Bronchial epithelial cell (primary cell): ENCODE data around the gene DLG4. TPM values are rescaled to one million over a fixed set of nuclear protein-coding genes. Genes with fewer than 3 reads are reported as not detected.

Experiments used
- DNase-seq: peaks from one replicate; pipeline ENCODE4 v3.0.0-alpha.2; 2010; ENCODE audit warnings: low read depth
- FAIRE-seq: peaks from 2 replicates; lab custom pipeline; 2011; peaks lifted over from hg19 to GRCh38; lab: Jason Lieb, UNC
- H3K27me3 ChIP-seq: 2 replicates; pipeline ENCODE4 v1.5.1; 2011; ENCODE audit warnings: low read length; ENCODE audit not compliant: control insufficient read depth, insufficient read depth
- H3K36me3 ChIP-seq: 2 replicates; pipeline ENCODE4 v1.5.1; 2011; ENCODE audit warnings: low read length; ENCODE audit not compliant: control insufficient read depth, insufficient read depth
- H3K4me3 ChIP-seq: 2 replicates; pipeline ENCODE4 v1.5.1; 2011; ENCODE audit warnings: mild to moderate bottlenecking, low read depth, low read length, control low read depth
- total RNA-seq: library from RNA; depleted of rRNA; stranded (reverse); fragments of >200 nt; gene quantifications from 2 replicates; pipeline ENCODE4 v1.2.1, GENCODE V29; 2014
- TF ChIP-seq, protein P1 (sequence below): IDR thresholded peaks from 2 replicates; pipeline ENCODE4 v1.5.1; 2011; ENCODE audit warnings: mild to moderate bottlenecking, moderate library complexity, low read length, control low read depth, inconsistent platforms; ENCODE audit not compliant: insufficient read depth, severe bottlenecking

The DLG4 gene
- total RNA-seq, 1 donor from 2014 or later, result 1.8 TPM

DNA sequence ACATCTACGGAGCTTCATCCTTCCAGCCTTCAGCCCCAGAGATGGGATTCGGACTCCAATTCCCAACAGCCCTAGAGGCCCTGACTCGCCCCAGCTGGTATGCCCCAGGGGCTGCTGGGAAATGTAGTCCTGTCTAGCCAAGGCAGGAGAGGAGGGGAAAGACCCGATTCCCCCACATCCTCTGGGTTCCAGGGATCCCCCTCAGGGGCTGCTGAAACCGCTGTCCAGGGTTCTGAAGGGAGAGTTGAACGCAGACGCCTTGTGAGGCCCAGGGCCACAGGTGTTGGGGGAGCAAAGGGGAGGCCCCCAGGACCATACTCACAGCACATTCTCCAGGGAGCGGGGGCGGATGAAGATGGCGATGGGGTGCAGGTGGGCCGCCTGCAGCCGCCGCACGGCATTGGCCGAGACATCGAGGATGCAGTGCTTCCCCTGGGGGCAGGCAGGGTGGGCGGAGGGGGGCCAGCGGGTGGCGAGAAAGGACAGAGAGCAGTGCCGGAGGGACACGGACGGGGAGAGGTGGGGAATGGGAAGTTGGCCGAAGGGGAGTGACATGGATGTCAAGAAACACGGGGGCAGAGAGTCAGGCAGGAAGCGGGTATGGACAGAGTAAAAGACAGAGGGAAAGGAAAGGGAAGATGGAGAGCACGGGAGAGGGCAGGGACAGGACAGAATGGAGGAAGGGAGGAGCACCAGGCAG, 27.9 kb downstream of the DLG4 start:
- FAIRE-seq, result no peak
- no peaks in the 10 kb centered on the region for H3K27me3 ChIP-seq
- DNase-seq, result peak; percentile 26
- no peak overlapping the region for H3K4me3 ChIP-seq
- no peaks in the 10 kb centered on the region for H3K36me3 ChIP-seq
- TF ChIP-seq, protein P1, sequence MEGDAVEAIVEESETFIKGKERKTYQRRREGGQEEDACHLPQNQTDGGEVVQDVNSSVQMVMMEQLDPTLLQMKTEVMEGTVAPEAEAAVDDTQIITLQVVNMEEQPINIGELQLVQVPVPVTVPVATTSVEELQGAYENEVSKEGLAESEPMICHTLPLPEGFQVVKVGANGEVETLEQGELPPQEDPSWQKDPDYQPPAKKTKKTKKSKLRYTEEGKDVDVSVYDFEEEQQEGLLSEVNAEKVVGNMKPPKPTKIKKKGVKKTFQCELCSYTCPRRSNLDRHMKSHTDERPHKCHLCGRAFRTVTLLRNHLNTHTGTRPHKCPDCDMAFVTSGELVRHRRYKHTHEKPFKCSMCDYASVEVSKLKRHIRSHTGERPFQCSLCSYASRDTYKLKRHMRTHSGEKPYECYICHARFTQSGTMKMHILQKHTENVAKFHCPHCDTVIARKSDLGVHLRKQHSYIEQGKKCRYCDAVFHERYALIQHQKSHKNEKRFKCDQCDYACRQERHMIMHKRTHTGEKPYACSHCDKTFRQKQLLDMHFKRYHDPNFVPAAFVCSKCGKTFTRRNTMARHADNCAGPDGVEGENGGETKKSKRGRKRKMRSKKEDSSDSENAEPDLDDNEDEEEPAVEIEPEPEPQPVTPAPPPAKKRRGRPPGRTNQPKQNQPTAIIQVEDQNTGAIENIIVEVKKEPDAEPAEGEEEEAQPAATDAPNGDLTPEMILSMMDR, result no peak

DNA sequence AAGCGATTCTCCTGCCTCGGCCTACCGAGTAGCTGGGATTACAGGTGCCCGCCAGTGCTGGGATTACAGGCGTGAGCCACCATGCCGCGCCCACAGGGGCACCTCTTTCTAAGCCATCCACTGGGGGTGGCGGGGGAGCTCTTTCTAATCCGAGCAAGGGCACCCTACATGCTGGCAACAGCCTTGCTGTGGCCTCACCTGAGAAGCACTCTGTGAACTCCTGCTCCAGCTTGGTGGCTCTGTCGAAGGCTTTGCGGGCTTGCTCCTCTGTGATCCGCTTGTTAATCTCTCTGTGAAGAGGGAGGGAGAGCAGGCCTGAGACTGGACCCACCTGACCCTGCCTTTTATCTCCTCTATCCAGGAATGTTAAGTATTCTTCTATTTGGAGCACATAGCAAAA, 28.6 kb downstream of the DLG4 start:
- TF ChIP-seq, protein P1, result no peak
- FAIRE-seq, result no peak

DNA sequence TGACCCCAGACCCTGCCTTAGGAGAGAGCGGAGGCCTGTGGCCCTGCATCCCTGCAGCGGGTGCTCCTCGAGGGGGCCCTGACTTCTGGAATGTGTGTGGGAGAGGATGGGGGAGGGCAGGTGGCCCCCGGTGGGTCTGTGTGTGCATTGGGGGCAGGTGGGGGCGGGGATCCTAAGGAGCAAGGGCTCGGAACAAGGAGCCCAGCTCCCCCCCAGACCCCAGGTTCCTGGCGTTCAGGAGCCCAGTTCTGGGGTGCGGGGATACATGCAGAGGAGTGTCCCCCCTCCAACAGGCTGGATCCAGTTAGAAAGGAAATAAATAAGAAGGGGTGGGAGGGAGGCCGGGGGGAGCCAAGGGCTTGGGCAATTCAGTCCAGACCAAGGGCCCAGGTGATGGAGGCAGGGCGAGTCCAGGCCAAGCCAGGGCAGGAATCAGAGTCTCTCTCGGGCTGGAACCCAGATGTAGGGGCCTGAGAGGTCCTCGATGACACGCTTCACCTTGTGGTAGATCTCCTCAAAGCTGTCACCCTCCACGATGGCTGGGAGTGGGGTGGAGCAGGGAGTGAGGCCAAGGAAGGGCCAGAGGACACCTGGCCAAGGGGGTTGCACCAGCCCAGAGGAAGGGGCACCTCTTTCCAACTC, 29.2 kb downstream of the DLG4 start:
- Histone ChIP-seq H3K4me3 (no peak overlapping the region), H3K27me3 (no peaks in the 10 kb centered on the region), H3K36me3 (no peaks in the 10 kb centered on the region)
- TF ChIP-seq, protein P1, result no peak
- no peak for FAIRE-seq
- DNase-seq, result no peak

More for the DNA sequence above, 28.6 kb downstream of the DLG4 start:
- H3K27me3 ChIP-seq, result no peaks in the 10 kb centered on the region
- no peak overlapping the region for H3K4me3 ChIP-seq
- no peak for DNase-seq
- H3K36me3 ChIP-seq, result no peaks in the 10 kb centered on the region

DNA sequence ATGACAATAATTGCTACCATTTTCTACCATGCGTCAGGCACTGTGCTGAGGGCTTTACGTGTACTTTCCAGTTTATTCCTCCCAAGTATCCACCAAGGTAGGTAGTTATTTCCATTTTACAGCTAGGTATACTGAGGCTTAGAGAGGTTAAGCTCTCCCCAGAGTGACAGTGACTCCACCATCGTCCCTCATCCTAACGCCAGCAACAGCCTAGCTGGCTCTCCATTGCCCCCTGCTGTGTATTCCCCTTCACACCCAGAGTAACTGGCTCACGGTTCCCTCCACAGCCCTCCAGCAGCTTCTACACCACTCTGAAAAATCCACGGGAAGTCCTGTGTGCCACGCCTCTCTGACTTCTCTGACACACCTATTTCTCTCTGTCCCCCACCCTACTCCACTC, 33.4 kb downstream of the DLG4 start:
- Histone ChIP-seq H3K4me3 (no peak overlapping the region), H3K27me3 (no peaks in the 10 kb centered on the region), H3K36me3 (no peaks in the 10 kb centered on the region)
- no peak for FAIRE-seq
- TF ChIP-seq, protein P1, result peak; percentile 4
- DNase-seq, result no peak

DNA sequence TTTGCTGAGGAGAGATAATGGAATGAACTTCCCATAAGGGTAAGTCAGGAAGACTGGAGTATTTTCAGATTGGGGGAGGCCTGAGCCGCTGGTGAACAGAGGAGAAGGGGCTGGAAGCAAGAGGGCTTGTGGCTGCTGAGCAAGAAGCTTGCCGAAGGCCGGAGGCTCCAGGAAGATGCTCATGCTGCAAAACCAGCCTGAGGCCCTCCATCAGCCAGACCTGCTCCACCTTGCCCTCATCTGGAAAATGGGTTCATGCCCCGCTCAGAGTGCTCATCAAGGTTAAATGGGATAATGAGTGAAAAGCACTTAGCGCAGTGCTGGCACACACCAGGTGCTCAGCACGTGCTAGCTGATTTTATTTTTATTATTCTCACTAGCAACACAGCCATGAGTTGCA, 35.0 kb downstream of the DLG4 start:
- TF ChIP-seq, protein P1, result no peak
- FAIRE-seq (no peak), DNase-seq (no peak)
- Histone ChIP-seq H3K36me3 (no peaks in the 10 kb centered on the region), H3K27me3 (no peaks in the 10 kb centered on the region), H3K4me3 (no peak overlapping the region)
